GM18520 (cell line): Measurements from ENCODE around the gene HS3ST6.
"Not testable (repeated sequence)": the region's sequence is repeated elsewhere in the genome, so short reads cannot be mapped to it uniquely, and the experiment has no call there.

Source experiments
- ATAC-seq: cut with Tn5 transposase; IDR thresholded peaks from one replicate; pipeline ENCODE4 v1.9.1; 2021; ENCODE audit not compliant: unreplicated experiment

The HS3ST6 gene

GRCh38 chr16:1929578-1930337 is 11.5 kb upstream of the HS3ST6 start:
- peak; percentile 72 for ATAC-seq

GRCh38 chr16:1929105-1929504 is 10.9 kb upstream of the HS3ST6 start:
- ATAC-seq = no peak

- no peak for ATAC-seq
These were observed 8.1 kb upstream of the HS3ST6 start for GRCh38 chr16:1926271-1926670.

GRCh38 chr16:1924095-1924494 is 5.9 kb upstream of the HS3ST6 start:
- ATAC-seq = no peak

- no peak for ATAC-seq
These were observed 5.3 kb upstream of the HS3ST6 start for GRCh38 chr16:1923299-1924034.

- ATAC-seq = no peak
These were observed 4.1 kb upstream of the HS3ST6 start for GRCh38 chr16:1922357-1922756.

- ATAC-seq = no peak
These were observed 2.5 kb upstream of the HS3ST6 start for GRCh38 chr16:1920727-1921171.

GRCh38 chr16:1920122-1920521 is 1.9 kb upstream of the HS3ST6 start:
- not testable (repeated sequence) for ATAC-seq

GRCh38 chr16:1919327-1919998 is 1.2 kb upstream of the HS3ST6 start:
- ATAC-seq = no peak

GRCh38 chr16:1917665-1918350 is 407 bp downstream of the HS3ST6 start:
- no peak for ATAC-seq

- no peak for ATAC-seq
These were observed 1.1 kb downstream of the HS3ST6 start for GRCh38 chr16:1917056-1917664.

GRCh38 chr16:1916640-1916990 is 1.6 kb downstream of the HS3ST6 start:
- no peak for ATAC-seq

- no peak for ATAC-seq
These were observed 2.2 kb downstream of the HS3ST6 start for GRCh38 chr16:1915732-1916639.

GRCh38 chr16:1914988-1915387 is 3.2 kb downstream of the HS3ST6 start:
- ATAC-seq = no peak

GRCh38 chr16:1914084-1914608 is 4.1 kb downstream of the HS3ST6 start:
- ATAC-seq = no peak

- ATAC-seq = no peak
These were observed 4.7 kb downstream of the HS3ST6 start for GRCh38 chr16:1913327-1914083.

GRCh38 chr16:1912215-1912543 is 6.0 kb downstream of the HS3ST6 start:
- no peak for ATAC-seq

GRCh38 chr16:1911467-1912214 is 6.6 kb downstream of the HS3ST6 start:
- ATAC-seq = no peak
